Measurements from ENCODE around the gene SRRM2.

Gene SRRM2

GRCh38 chr16:2813771-2814221 lies 61.4 kb downstream of the SRRM2 start:
- no peak for DNase-seq (ENCODE audit: low read depth)
- no peak for TF ChIP-seq CTCF (IDR thresholded peaks at IDR 0.05; ENCODE audit: control insufficient read depth, insufficient read depth, low read depth, low read length, missing control alignments)
- H3K4me3 ChIP-seq (ENCODE audit: control insufficient read depth, low read depth, low read length) = no peak overlapping the region

- no peak for TF ChIP-seq CTCF (IDR thresholded peaks at IDR 0.05; ENCODE audit: control insufficient read depth, insufficient read depth, low read depth, low read length, missing control alignments)
- no peak for DNase-seq (ENCODE audit: low read depth)
- H3K4me3 ChIP-seq (ENCODE audit: control insufficient read depth, low read depth, low read length) = no peak overlapping the region
These were observed 62.3 kb downstream of the SRRM2 start for GRCh38 chr16:2814551-2815298.

- no peak for TF ChIP-seq CTCF (IDR thresholded peaks at IDR 0.05; ENCODE audit: control insufficient read depth, insufficient read depth, low read depth, low read length, missing control alignments)
- no peak for DNase-seq (ENCODE audit: low read depth)
These were observed 62.9 kb downstream of the SRRM2 start for GRCh38 chr16:2815299-2815771.

GRCh38 chr16:2816751-2817339 lies 64.4 kb downstream of the SRRM2 start, which contains the start of gene PRSS21:
TSS of gene PRSS21 (plus strand) at chr16:2817237. CDS start at chr16:2817269, 32 bp downstream.
- no peak for TF ChIP-seq CTCF (IDR thresholded peaks at IDR 0.05; ENCODE audit: control insufficient read depth, insufficient read depth, low read depth, low read length, missing control alignments)
- DNase-seq (ENCODE audit: low read depth) = no peak
- H3K4me3 ChIP-seq (ENCODE audit: control insufficient read depth, low read depth, low read length) = no peak within 1 kb of the TSS

More at GRCh38 chr16:2815299-2815771, 62.9 kb downstream of the SRRM2 start:
- no peak overlapping the region for H3K4me3 ChIP-seq (ENCODE audit: control insufficient read depth, low read depth, low read length)

- TF ChIP-seq CTCF (IDR thresholded peaks at IDR 0.05; ENCODE audit: control insufficient read depth, insufficient read depth, low read depth, low read length, missing control alignments) = no peak
- no peak for DNase-seq (ENCODE audit: low read depth)
- no peak overlapping the region for H3K4me3 ChIP-seq (ENCODE audit: control insufficient read depth, low read depth, low read length)
These were observed 65.2 kb downstream of the SRRM2 start for GRCh38 chr16:2817340-2818271.

GRCh38 chr16:2818272-2818876 lies 65.9 kb downstream of the SRRM2 start:
- no peak for DNase-seq (ENCODE audit: low read depth)
- TF ChIP-seq CTCF (IDR thresholded peaks at IDR 0.05; ENCODE audit: control insufficient read depth, insufficient read depth, low read depth, low read length, missing control alignments) = no peak
- H3K4me3 ChIP-seq (ENCODE audit: control insufficient read depth, low read depth, low read length) = no peak overlapping the region
